ENCODE measurements around the gene FOXK1. TPM values are rescaled to one million over a fixed set of nuclear protein-coding genes. Genes with fewer than 3 reads are reported as not detected.
"Not testable (repeated sequence)": the region's sequence is repeated elsewhere in the genome, so short reads cannot be mapped to it uniquely, and the experiment has no call there.

The FOXK1 gene
- total RNA-seq, 2 experiments from 2014 or later, result 30.0 to 33.9 TPM

GRCh38 chr7:4794591-4795350 is 112.7 kb downstream of the FOXK1 start:
- Mint-ChIP-seq H3K4me3 (no peak overlapping the region), H3K36me3 (ENCODE audit: low read depth) (peaks cover 8% of the 10 kb centered on the region), H3K9me3 (ENCODE audit: low read depth) (no peaks in the 10 kb centered on the region), H3K4me1 (peaks cover 6% of the 10 kb centered on the region), H3K27ac (no peak overlapping the region), H3K27me3 (no peaks in the 10 kb centered on the region)
- intact Hi-C loops (cut with DNase I, micrococcal nuclease), result loop anchor here in 1 of 2 experiments (5.0 kb wide), 2 partner anchors 178 to 1952 kb away; partner anchors contain the start of gene GNA12
- DNase-seq, result no peak
- POLR2A ChIA-PET, result interaction anchor here (0.6 kb wide), 1 partner anchor 9 kb away, joined by 3 read pairs; no protein-coding TSS in a partner anchor
- CTCF ChIA-PET, result interaction anchor here (0.7 kb wide), 1 partner anchor 170 kb away, joined by 3 read pairs; no protein-coding TSS in a partner anchor
- ATAC-seq, result no peak

DNA sequence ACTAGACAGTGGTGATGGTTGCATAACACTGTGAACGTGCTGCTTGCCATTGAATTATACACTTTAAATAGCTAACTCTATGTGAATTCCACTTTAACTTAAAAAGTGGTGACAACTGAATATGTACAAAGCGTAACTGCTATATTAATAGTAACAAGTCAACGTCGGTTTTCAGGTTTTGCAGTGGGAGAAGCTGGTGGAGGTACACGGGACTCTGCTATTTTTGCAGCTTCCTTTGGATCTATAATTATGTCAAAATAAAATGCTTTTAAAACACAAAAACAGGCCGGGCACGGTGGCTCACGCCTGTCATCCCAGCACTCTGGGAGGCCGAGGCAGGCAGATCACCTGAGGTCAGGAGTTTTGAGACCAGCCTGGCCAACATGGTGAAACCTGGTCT is 114.4 kb downstream of the FOXK1 start:
- H3K27me3 Mint-ChIP-seq, result no peaks in the 10 kb centered on the region
- H3K4me1 Mint-ChIP-seq, result peaks cover 6% of the 10 kb centered on the region
- ChIA-PET CTCF (interaction anchor here (0.9 to 3.7 kb wide), 6 partner anchors 86 to 289 kb away, joined by 3 to 36 read pairs (median 3); partner anchors contain the start of gene RADIL), POLR2A (no interaction called here)
- H3K36me3 Mint-ChIP-seq (ENCODE audit: low read depth), result peaks cover 4% of the 10 kb centered on the region
- no peaks in the 10 kb centered on the region for H3K9me3 Mint-ChIP-seq (ENCODE audit: low read depth)
- ATAC-seq, result no peak
- no peak overlapping the region for H3K4me3 Mint-ChIP-seq
- no peak overlapping the region for H3K27ac Mint-ChIP-seq
- no peak for DNase-seq
- intact Hi-C loops (cut with DNase I, micrococcal nuclease), result loop anchor here in 1 of 2 experiments (5.0 kb wide), 1 partner anchor 176 kb away; no protein-coding TSS in a partner anchor

DNA sequence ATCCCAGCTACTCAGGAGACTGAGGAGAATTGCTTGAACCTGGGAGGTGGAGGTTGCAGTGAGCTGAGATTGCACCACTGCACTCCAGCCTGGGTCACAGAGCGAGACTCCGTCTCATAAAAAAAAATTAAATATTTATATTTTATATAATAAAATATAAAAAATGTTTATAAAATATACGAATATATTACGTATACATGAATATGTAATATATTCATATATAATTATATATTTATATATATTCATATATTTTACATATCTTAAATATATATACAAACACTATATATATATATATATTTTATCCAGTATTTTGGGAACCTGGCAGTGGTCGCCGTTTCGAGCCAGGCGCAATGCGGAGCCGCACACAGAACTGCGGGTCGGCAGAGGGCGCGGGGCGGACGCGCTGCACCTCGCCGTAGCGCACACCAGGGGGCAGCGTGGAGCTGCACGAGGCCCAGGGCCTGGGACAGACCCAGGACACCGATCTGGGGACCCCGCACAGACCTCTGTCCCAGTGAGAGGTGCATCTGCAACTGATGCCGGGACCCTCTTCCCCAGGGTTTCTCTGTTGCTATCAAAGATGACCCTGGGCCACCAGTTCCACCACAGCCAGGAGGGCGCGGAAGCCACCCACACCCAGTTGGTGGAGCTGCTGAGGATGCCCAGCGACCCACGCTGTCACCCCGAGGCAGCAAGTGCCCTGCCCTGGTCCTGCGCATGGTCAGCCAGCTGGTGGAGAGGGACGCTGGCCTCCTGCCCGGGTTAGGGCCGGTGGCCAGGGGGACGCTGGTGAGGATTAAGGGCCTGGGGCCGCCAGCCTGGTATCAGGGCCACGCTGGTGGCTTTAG is 116.0 kb downstream of the FOXK1 start:
- peaks cover 4% of the 10 kb centered on the region for H3K4me1 Mint-ChIP-seq
- H3K36me3 Mint-ChIP-seq (ENCODE audit: low read depth), result no peaks in the 10 kb centered on the region
- H3K27me3 Mint-ChIP-seq, result no peaks in the 10 kb centered on the region
- ChIA-PET CTCF (interaction anchor here (0.8 to 3.7 kb wide), 11 partner anchors 9 to 297 kb away, joined by 3 to 36 read pairs (median 4); partner anchors contain the start of gene RADIL), POLR2A (interaction anchor here (0.6 kb wide), 1 partner anchor 325 kb away, joined by 3 read pairs; no protein-coding TSS in a partner anchor)
- intact Hi-C loops (cut with DNase I, micrococcal nuclease), result loop anchor here (1.0 to 5.0 kb wide), 3 partner anchors 85 to 287 kb away; partner anchors contain the start of gene RADIL (in 1 of the 2)
- no peaks in the 10 kb centered on the region for H3K9me3 Mint-ChIP-seq (ENCODE audit: low read depth)
- peak; percentile 79 for DNase-seq
- no peak overlapping the region for H3K4me3 Mint-ChIP-seq
- H3K27ac Mint-ChIP-seq, result no peak overlapping the region
- ATAC-seq, result peak; percentile 92

DNA sequence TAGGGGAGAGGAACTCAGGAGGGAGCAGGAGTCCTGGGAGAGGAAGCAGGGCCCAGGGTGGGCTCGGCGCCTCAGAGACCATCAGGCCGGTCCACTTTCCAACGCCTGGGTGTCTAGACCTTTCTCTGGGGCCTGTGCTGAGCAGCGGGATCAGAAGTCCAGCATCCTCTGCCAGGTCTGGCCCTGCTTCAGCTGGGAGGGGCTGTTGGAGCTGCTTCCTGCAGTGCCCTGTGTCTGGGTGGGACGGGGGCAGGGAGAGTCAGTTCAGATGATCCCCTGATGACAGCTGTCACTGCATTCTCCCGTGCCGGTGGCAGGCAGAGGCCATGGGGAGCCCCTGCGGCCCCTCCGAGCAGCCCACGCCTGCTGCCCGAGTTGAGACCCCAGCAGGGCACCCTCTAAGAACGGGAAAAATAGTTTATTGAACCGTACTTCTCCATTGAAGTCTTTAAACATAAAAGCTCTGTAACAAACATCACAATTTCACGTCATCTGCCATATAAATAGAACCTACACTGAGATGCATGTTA is 116.7 kb downstream of the FOXK1 start:
- ChIA-PET POLR2A (interaction anchor here (0.6 kb wide), 1 partner anchor 324 kb away, joined by 3 read pairs; no protein-coding TSS in a partner anchor), CTCF (interaction anchor here (1.0 to 3.7 kb wide), 9 partner anchors 9 to 296 kb away, joined by 3 to 36 read pairs (median 4); partner anchors contain the start of gene RADIL)
- no peak for ATAC-seq
- no peak overlapping the region for H3K27ac Mint-ChIP-seq
- H3K9me3 Mint-ChIP-seq (ENCODE audit: low read depth), result no peaks in the 10 kb centered on the region
- peaks cover 4% of the 10 kb centered on the region for H3K4me1 Mint-ChIP-seq
- no peak overlapping the region for H3K4me3 Mint-ChIP-seq
- intact Hi-C loops (cut with DNase I, micrococcal nuclease), result loop anchor here (1.0 to 5.0 kb wide), 3 partner anchors 85 to 287 kb away; partner anchors contain the start of gene RADIL (in 1 of the 2)
- no peaks in the 10 kb centered on the region for H3K36me3 Mint-ChIP-seq (ENCODE audit: low read depth)
- no peaks in the 10 kb centered on the region for H3K27me3 Mint-ChIP-seq
- DNase-seq, result no peak

DNA sequence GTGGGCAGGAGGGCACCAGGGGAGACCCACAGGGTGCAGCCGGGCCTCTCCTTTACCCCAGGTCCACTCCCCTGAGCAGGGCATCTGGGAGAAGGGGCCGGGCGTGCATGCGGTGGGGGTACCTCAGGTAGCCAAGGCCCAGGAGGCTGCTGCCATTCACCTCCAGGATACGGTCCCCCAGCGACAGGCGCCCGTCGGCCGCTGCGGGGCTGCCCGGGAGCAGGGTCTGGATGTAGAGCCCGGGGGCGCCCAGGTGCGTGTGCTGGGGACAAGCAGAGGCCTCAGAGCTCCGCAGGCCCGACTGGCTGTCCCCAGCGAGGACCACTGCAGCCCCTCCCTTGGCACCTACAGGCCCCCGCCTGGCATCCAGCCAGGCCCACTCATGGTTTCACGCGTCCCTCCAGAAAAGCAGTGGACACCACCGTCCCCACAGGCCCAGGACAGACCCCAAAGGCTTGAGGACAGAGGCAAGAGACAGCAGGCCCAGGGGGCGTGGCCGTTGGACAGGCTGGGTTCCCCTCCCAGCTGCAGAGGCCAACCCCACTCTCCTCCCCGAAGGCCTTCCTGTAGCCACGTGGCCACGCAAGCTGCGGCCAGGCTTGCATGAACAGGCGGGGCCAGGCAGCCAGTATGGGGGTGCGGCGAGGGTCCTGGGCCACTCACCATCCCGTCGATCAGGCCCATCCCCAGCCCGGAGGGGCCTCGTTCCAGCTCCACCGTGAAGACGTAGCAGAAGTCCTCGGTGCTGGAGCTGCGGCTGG is 117.6 kb downstream of the FOXK1 start:
- Mint-ChIP-seq H3K4me1 (no peaks in the 10 kb centered on the region), H3K4me3 (no peak overlapping the region), H3K9me3 (ENCODE audit: low read depth) (no peaks in the 10 kb centered on the region), H3K27me3 (no peaks in the 10 kb centered on the region), H3K36me3 (ENCODE audit: low read depth) (no peaks in the 10 kb centered on the region), H3K27ac (no peak overlapping the region)
- DNase-seq, result no peak
- POLR2A ChIA-PET, result no interaction called here
- ATAC-seq, result no peak
- intact Hi-C loops (cut with DNase I, micrococcal nuclease), result loop anchor here in 1 of 2 experiments (5.0 kb wide), 1 partner anchor 173 kb away; no protein-coding TSS in a partner anchor
- CTCF ChIA-PET, result interaction anchor here (1.0 to 1.7 kb wide), 2 partner anchors 26 to 96 kb away, joined by 3 to 7 read pairs; no protein-coding TSS in a partner anchor

DNA sequence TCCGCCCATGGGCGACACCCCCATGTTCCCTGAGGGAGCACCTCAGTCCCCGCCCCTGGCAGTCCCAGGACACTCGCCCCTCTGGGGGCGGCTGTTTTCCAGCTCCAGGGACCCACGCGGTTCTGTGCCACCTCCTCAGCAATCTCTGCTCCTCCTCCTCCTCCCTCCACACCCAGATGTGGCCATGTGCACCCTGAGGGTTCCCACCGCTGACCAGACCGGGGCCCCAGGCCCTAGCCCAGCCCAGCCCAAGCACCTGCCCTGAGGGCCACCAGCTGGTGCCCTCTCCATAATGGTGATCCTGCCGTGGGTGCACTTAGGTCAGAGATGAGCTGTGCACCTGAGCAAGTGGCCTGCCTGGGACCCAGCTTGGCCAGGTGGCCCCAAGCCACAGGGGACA is 118.4 kb downstream of the FOXK1 start:
- no peaks in the 10 kb centered on the region for H3K27me3 Mint-ChIP-seq
- no peak overlapping the region for H3K4me3 Mint-ChIP-seq
- no peaks in the 10 kb centered on the region for H3K36me3 Mint-ChIP-seq (ENCODE audit: low read depth)
- ChIA-PET CTCF (no interaction called here), POLR2A (no interaction called here)
- H3K9me3 Mint-ChIP-seq (ENCODE audit: low read depth), result no peaks in the 10 kb centered on the region
- no peaks in the 10 kb centered on the region for H3K4me1 Mint-ChIP-seq
- ATAC-seq (no peak), DNase-seq (no peak)
- intact Hi-C loops (cut with DNase I, micrococcal nuclease), result no loop called here
- H3K27ac Mint-ChIP-seq, result no peak overlapping the region

GRCh38 chr7:4800926-4801838 is 119.1 kb downstream of the FOXK1 start:
- no peak overlapping the region for H3K27ac Mint-ChIP-seq
- POLR2A ChIA-PET, result no interaction called here
- no peak for DNase-seq
- CTCF ChIA-PET, result interaction anchor here (1.5 kb wide), 1 partner anchor 9 kb away, joined by 4 read pairs; no protein-coding TSS in a partner anchor
- no peaks in the 10 kb centered on the region for H3K4me1 Mint-ChIP-seq
- no peaks in the 10 kb centered on the region for H3K36me3 Mint-ChIP-seq (ENCODE audit: low read depth)
- intact Hi-C loops (cut with DNase I, micrococcal nuclease), result no loop called here
- no peak overlapping the region for H3K4me3 Mint-ChIP-seq
- no peaks in the 10 kb centered on the region for H3K9me3 Mint-ChIP-seq (ENCODE audit: low read depth)
- no peaks in the 10 kb centered on the region for H3K27me3 Mint-ChIP-seq
- no peak for ATAC-seq

- Mint-ChIP-seq H3K9me3 (ENCODE audit: low read depth) (no peaks in the 10 kb centered on the region), H3K27ac (no peak overlapping the region), H3K4me1 (no peaks in the 10 kb centered on the region), H3K4me3 (no peak overlapping the region), H3K36me3 (ENCODE audit: low read depth) (no peaks in the 10 kb centered on the region), H3K27me3 (no peaks in the 10 kb centered on the region)
- CTCF ChIA-PET, result interaction anchor here (1.5 kb wide), 1 partner anchor 10 kb away, joined by 4 read pairs; no protein-coding TSS in a partner anchor
- intact Hi-C loops (cut with DNase I, micrococcal nuclease), result no loop called here
- ATAC-seq, result no peak
- POLR2A ChIA-PET, result no interaction called here
- no peak for DNase-seq
Measured at GRCh38 chr7:4801839-4802231, 119.7 kb downstream of the FOXK1 start.

GRCh38 chr7:4802577-4802976 is 120.5 kb downstream of the FOXK1 start:
- H3K27ac Mint-ChIP-seq; ATAC-seq; H3K4me1 Mint-ChIP-seq; H3K9me3 Mint-ChIP-seq (ENCODE audit: low read depth); H3K4me3 Mint-ChIP-seq; DNase-seq; POLR2A ChIA-PET; CTCF ChIA-PET; H3K27me3 Mint-ChIP-seq; H3K36me3 Mint-ChIP-seq (ENCODE audit: low read depth); intact Hi-C loops (cut with DNase I, micrococcal nuclease): not testable (repeated sequence)

Measured in activated CD4-positive, alpha-beta T cell treated with anti-CD3 and anti-CD28 coated beads for 36 hours (primary cell).